Measurements from ENCODE around the gene CELSR1. TPM values are rescaled to one million over a fixed set of nuclear protein-coding genes. Genes with fewer than 3 reads are reported as not detected.
A peak's percentile ranks its signal among the peaks of the same experiment; 100 is the strongest.

CELSR1 gene
- total and polyA plus RNA-seq, 2 donors (not counting 1 experiment from before 2014, with no cell fraction given), result 0.07 to 1.8 TPM

DNA sequence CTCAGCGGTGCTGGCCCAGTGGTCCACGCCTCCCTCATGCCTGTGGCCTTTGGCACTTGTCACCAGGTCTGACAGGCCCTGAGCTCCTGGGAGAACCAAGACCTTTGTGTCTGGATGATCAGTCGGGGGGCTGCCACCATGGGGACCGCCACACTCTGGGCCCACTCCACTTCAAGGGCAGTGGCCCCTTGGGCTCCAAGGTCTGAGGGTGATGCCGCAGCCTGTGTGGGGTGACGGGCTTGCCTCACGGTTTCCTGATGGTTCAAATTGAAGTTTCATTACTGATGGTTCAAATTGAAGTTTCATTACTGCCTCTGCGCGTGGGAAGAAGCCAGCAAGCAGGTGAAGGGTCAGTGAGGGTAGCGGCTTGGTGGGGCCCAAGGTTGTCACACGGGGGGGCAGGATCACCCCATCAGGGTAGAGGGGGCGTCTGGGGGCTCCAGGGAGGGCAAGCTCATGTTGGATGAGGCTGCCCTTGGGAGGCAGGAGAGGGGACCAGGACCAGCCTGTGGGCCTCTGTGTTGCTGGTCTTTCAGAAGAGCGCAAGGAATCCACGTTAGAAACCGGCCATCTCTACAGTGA, 174.4 kb downstream of the CELSR1 start:
- H3K4me2 ChIP-seq (ENCODE audit: extremely low read depth, insufficient read depth, low read length), result no peak overlapping the region
- H3K79me2 ChIP-seq (ENCODE audit: control insufficient read depth, insufficient read depth, low read length), result no peaks in the 10 kb centered on the region
- no peak for TF ChIP-seq EZH2 (IDR thresholded peaks at IDR 0.05; ENCODE audit: low read length, missing control alignments)
- TF ChIP-seq, protein P1, sequence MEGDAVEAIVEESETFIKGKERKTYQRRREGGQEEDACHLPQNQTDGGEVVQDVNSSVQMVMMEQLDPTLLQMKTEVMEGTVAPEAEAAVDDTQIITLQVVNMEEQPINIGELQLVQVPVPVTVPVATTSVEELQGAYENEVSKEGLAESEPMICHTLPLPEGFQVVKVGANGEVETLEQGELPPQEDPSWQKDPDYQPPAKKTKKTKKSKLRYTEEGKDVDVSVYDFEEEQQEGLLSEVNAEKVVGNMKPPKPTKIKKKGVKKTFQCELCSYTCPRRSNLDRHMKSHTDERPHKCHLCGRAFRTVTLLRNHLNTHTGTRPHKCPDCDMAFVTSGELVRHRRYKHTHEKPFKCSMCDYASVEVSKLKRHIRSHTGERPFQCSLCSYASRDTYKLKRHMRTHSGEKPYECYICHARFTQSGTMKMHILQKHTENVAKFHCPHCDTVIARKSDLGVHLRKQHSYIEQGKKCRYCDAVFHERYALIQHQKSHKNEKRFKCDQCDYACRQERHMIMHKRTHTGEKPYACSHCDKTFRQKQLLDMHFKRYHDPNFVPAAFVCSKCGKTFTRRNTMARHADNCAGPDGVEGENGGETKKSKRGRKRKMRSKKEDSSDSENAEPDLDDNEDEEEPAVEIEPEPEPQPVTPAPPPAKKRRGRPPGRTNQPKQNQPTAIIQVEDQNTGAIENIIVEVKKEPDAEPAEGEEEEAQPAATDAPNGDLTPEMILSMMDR (conservative IDR thresholded peaks at IDR 0.05 in 1 of 2, IDR thresholded peaks at IDR 0.05 in 1 of 2; ENCODE audit: low read depth in 1 of 2, low read length in 2 of 2), result no peak
- no peak overlapping the region for H3K27ac ChIP-seq (ENCODE audit: insufficient read depth, low read length)
- H3K27me3 ChIP-seq (ENCODE audit: control insufficient read depth, insufficient read depth, low read length), result no peaks in the 10 kb centered on the region
- H3K36me3 ChIP-seq (ENCODE audit: control insufficient read depth, insufficient read depth, low read length), result no peaks in the 10 kb centered on the region
- no peaks in the 10 kb centered on the region for H3K4me1 ChIP-seq (ENCODE audit: control insufficient read depth, extremely low read depth, insufficient read depth, low read length)
- no peak overlapping the region for H3K4me3 ChIP-seq (replicated peaks in 1 of 4; ENCODE audit: control extremely low read depth in 1 of 4, insufficient read depth in 1 of 4, low read depth in 3 of 4, low read length in 4 of 4)
- no peaks in the 10 kb centered on the region for H4K20me1 ChIP-seq (ENCODE audit: control insufficient read depth, extremely low read depth, insufficient read depth, low read length)
- no peak for DNase-seq (ENCODE audit: low read depth in 2 of 2)
- no peak overlapping the region for H3K9ac ChIP-seq (ENCODE audit: insufficient read depth, low read length)
- H3K9me3 ChIP-seq (ENCODE audit: control insufficient read depth, insufficient read depth, low read depth, low read length), result no peaks in the 10 kb centered on the region
- H2AFZ ChIP-seq (ENCODE audit: low read length), result no peak overlapping the region

DNA sequence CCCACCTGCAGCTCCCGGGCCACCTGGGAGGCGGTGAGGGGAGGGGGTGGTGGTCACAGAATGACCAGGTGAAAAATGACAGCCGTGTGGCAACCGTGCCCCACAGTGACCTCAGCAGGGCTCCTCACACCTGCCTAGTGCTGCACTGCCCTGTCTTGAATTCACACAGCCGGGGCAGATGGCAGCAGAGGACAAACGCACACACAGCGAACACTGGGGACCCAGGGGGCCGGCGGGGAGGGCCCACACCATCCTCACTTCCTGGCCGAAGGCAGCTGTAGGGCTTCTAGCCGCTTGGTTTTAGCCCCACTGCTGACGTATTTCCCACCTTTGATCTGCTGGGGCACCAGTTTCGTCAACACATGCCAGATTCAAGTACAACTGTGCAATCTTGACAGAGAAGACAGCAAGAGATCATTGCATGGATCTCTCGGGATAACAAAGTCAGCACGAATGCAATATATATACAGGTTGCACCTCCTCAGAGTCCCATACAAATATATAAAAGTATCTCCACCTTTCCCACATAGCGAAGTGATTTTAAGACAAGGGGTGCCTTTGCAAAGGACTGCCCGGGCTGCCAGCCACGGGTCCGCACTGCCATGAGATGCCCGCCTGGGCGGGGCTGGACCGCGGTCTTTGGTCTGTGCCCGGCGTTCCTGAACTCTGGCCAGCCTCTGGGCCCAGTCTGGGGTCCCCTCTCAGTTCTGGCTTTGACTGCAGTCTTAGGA, 175.1 kb downstream of the CELSR1 start:
- H3K4me3 ChIP-seq (replicated peaks in 1 of 4; ENCODE audit: control extremely low read depth in 1 of 4, insufficient read depth in 1 of 4, low read depth in 3 of 4, low read length in 4 of 4), result no peak overlapping the region
- TF ChIP-seq EZH2 (IDR thresholded peaks at IDR 0.05; ENCODE audit: low read length, missing control alignments), result no peak
- TF ChIP-seq, protein P1 (conservative IDR thresholded peaks at IDR 0.05 in 1 of 2, IDR thresholded peaks at IDR 0.05 in 1 of 2; ENCODE audit: low read depth in 1 of 2, low read length in 2 of 2), result no peak
- no peaks in the 10 kb centered on the region for H4K20me1 ChIP-seq (ENCODE audit: control insufficient read depth, extremely low read depth, insufficient read depth, low read length)
- H3K4me1 ChIP-seq (ENCODE audit: control insufficient read depth, extremely low read depth, insufficient read depth, low read length), result no peaks in the 10 kb centered on the region
- no peak overlapping the region for H2AFZ ChIP-seq (ENCODE audit: low read length)
- no peaks in the 10 kb centered on the region for H3K36me3 ChIP-seq (ENCODE audit: control insufficient read depth, insufficient read depth, low read length)
- H3K27me3 ChIP-seq (ENCODE audit: control insufficient read depth, insufficient read depth, low read length), result no peaks in the 10 kb centered on the region
- H3K9ac ChIP-seq (ENCODE audit: insufficient read depth, low read length), result no peak overlapping the region
- DNase-seq (ENCODE audit: low read depth in 2 of 2), result peak in 1 of 2 donors; percentile 9
- no peak overlapping the region for H3K27ac ChIP-seq (ENCODE audit: insufficient read depth, low read length)
- no peak overlapping the region for H3K4me2 ChIP-seq (ENCODE audit: extremely low read depth, insufficient read depth, low read length)
- H3K79me2 ChIP-seq (ENCODE audit: control insufficient read depth, insufficient read depth, low read length), result no peaks in the 10 kb centered on the region
- no peaks in the 10 kb centered on the region for H3K9me3 ChIP-seq (ENCODE audit: control insufficient read depth, insufficient read depth, low read depth, low read length)

DNA sequence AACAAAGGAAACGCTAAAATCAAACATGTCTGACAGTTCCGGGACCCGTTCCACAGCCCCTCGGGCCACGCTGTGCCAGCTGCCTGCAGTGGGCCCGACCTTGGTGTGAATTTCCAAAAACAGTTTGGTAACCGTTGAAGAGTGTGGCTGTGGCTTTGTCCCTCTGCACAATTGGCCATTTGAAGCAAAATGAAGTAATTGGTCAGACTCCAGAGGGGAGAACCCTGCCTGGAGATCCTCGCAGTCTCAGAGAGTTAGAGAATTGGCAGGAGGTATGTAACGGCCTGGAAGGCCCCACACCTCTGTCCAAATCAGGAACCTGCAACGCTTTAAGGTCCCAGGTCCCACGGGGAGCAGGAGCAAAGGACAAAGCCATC, 175.6 kb downstream of the CELSR1 start:
- Histone ChIP-seq H3K4me3 (replicated peaks in 1 of 4; ENCODE audit: control extremely low read depth in 1 of 4, insufficient read depth in 1 of 4, low read depth in 3 of 4, low read length in 4 of 4) (no peak overlapping the region), H3K27me3 (ENCODE audit: control insufficient read depth, insufficient read depth, low read length) (no peaks in the 10 kb centered on the region), H3K4me1 (ENCODE audit: control insufficient read depth, extremely low read depth, insufficient read depth, low read length) (no peaks in the 10 kb centered on the region), H3K9ac (ENCODE audit: insufficient read depth, low read length) (no peak overlapping the region), H3K9me3 (ENCODE audit: control insufficient read depth, insufficient read depth, low read depth, low read length) (no peaks in the 10 kb centered on the region), H3K4me2 (ENCODE audit: extremely low read depth, insufficient read depth, low read length) (no peak overlapping the region), H3K36me3 (ENCODE audit: control insufficient read depth, insufficient read depth, low read length) (no peaks in the 10 kb centered on the region), H2AFZ (ENCODE audit: low read length) (no peak overlapping the region), H3K27ac (ENCODE audit: insufficient read depth, low read length) (no peak overlapping the region), H4K20me1 (ENCODE audit: control insufficient read depth, extremely low read depth, insufficient read depth, low read length) (no peaks in the 10 kb centered on the region), H3K79me2 (ENCODE audit: control insufficient read depth, insufficient read depth, low read length) (no peaks in the 10 kb centered on the region)
- no peak for DNase-seq (ENCODE audit: low read depth in 2 of 2)
- no peak for TF ChIP-seq EZH2 (IDR thresholded peaks at IDR 0.05; ENCODE audit: low read length, missing control alignments)
- TF ChIP-seq, protein P1 (conservative IDR thresholded peaks at IDR 0.05 in 1 of 2, IDR thresholded peaks at IDR 0.05 in 1 of 2; ENCODE audit: low read depth in 1 of 2, low read length in 2 of 2), result no peak
